PC-9 (cell line): ENCODE measurements around the gene LXN. TPM values are rescaled to one million over a fixed set of nuclear protein-coding genes. Genes with fewer than 3 reads are reported as not detected.

Experiments
- BruUV-seq: library from RNA; stranded (reverse); fragments of 400-500 nt; replicated peaks from 2 replicates; lab custom pipeline; 2021; lab: Mats Ljungman, UMichigan
- CTCF ChIA-PET: fragments of 300-600 bp; sonication (Branson Sonifier 250); formaldehyde crosslinking; loops from one replicate; lab custom pipeline; 2022; ENCODE audit warnings: antibody characterized with exemption; lab: Charles Lee
- POLR2A ChIA-PET: fragments of 300-600 bp; sonication (Branson Sonifier 250); formaldehyde crosslinking; loops from one replicate; lab custom pipeline; 2022; ENCODE audit warnings: antibody characterized with exemption; ENCODE audit not compliant: unreplicated experiment; lab: Charles Lee
- DNase-seq, 2 experiments: peaks; one replicate each; pipeline versions ENCODE4 v3.0.0 to v3.0.0-alpha.2; 2015 to 2022; ENCODE audit warnings: mixed read lengths in 1 of 2
- H2AFZ ChIP-seq: fragments of 200-600 bp; sonication (generic); 2 replicates; pipeline ENCODE4 v1.8.1; 2017; ENCODE audit warnings: antibody characterized with exemption
- H3F3A ChIP-seq: fragments of 200-600 bp; sonication (generic); 2 replicates; pipeline ENCODE4 v1.8.1; 2017; ENCODE audit warnings: antibody characterized with exemption, mild to moderate bottlenecking, low read depth; ENCODE audit not compliant: insufficient read depth
- H3K27ac ChIP-seq: fragments of 200-600 bp; sonication (generic); 2 replicates; pipeline ENCODE4 v1.6.1; 2016; ENCODE audit warnings: mixed run types
- H3K27me3 ChIP-seq: fragments of 200-600 bp; sonication (generic); 2 replicates; pipeline ENCODE4 v1.6.1; 2016; ENCODE audit warnings: low read depth, mixed run types; ENCODE audit not compliant: insufficient read depth
- H3K36me3 ChIP-seq: fragments of 200-600 bp; sonication (generic); 2 replicates; pipeline ENCODE4 v1.6.1; 2016; ENCODE audit warnings: low read depth, mixed run types
- H3K4me1 ChIP-seq: fragments of 200-600 bp; sonication (generic); replicated peaks from 2 replicates; pipeline ENCODE4 v1.6.1; 2016; ENCODE audit warnings: mixed run types; ENCODE audit not compliant: insufficient read depth
- H3K4me2 ChIP-seq: fragments of 200-600 bp; sonication (generic); 2 replicates; pipeline ENCODE4 v1.6.1; 2017; ENCODE audit warnings: mixed run types
- H3K4me3 ChIP-seq: fragments of 200-600 bp; sonication (generic); 2 replicates; pipeline ENCODE4 v1.6.1; 2016; ENCODE audit warnings: mixed run types
- H3K79me2 ChIP-seq: fragments of 200-600 bp; sonication (generic); 2 replicates; pipeline ENCODE4 v1.6.1; 2017; ENCODE audit warnings: low read depth, mixed run types
- H3K9me2 ChIP-seq: fragments of 200-600 bp; sonication (generic); 2 replicates; pipeline ENCODE4 v1.8.1; 2017; ENCODE audit warnings: mild to moderate bottlenecking; ENCODE audit not compliant: insufficient read depth
- H3K9me3 ChIP-seq: fragments of 200-600 bp; sonication (generic); 2 replicates; pipeline ENCODE4 v1.8.1; 2016; ENCODE audit warnings: low read depth; ENCODE audit not compliant: insufficient read depth
- H4K20me1 ChIP-seq: fragments of 200-600 bp; sonication (generic); 2 replicates; pipeline ENCODE4 v1.8.1; 2017; ENCODE audit not compliant: insufficient read depth
- CTCF ChIP-seq: fragments of 200-600 bp; sonication (generic); conservative IDR thresholded peaks from 2 replicates; pipeline ENCODE4 v1.6.1; 2017; ENCODE audit warnings: mixed run types, antibody characterized with exemption, mild to moderate bottlenecking, moderate library complexity
- EZH2 ChIP-seq: fragments of 200-600 bp; sonication (generic); IDR thresholded peaks from 2 replicates; pipeline ENCODE4 v1.8.0; 2017; ENCODE audit warnings: antibody characterized with exemption, low read depth
- intact Hi-C: fragments of 100-400 bp; cut with micrococcal nuclease; formaldehyde crosslinking; loops from one replicate; pipeline ENCODE4 v1.10.0; 2022; ENCODE audit not compliant: unreplicated experiment
- total RNA-seq: library from RNA; stranded (reverse); gene quantifications from 2 replicates; pipeline ENCODE4 v1.2.3, GENCODE V29; 2021

Gene LXN
- total RNA-seq, 1 experiment from 2014 or later = not detected

- H3K79me2 ChIP-seq = 0 out of 2 replicates have a peak, but pooled peaks cover 7% of the 10 kb centered on the region
- H3K27ac ChIP-seq = no peak overlapping the region
- H3K9me3 ChIP-seq = no peaks in the 10 kb centered on the region
- no peaks in the 10 kb centered on the region for H3K4me1 ChIP-seq
- ChIA-PET POLR2A (interaction anchor here (0.5 kb wide), 1 partner anchor 858 kb away, joined by 12 read pairs; no protein-coding TSS in a partner anchor), CTCF (no interaction called here)
- no peak for DNase-seq
- no peak for TF ChIP-seq CTCF
- TF ChIP-seq EZH2 = no peak
- no peak overlapping the region for H3K4me3 ChIP-seq
- H3F3A ChIP-seq = peaks cover 3% of the 10 kb centered on the region; the same call in 1 of the 2 replicates
- no peaks in the 10 kb centered on the region for H3K9me2 ChIP-seq
- peaks cover 57% of the 10 kb centered on the region for H3K36me3 ChIP-seq
- H3K27me3 ChIP-seq = no peaks in the 10 kb centered on the region
- H4K20me1 ChIP-seq = no peaks in the 10 kb centered on the region; the same call in 1 of the 2 replicates
- BruUV-seq = no TSS peak
- no peak overlapping the region for H3K4me2 ChIP-seq
- intact Hi-C loops = no loop called here
- no peak overlapping the region for H2AFZ ChIP-seq
These were observed 20.0 kb downstream of the LXN start for GRCh38 chr3:158652463-158652862.

- 0 out of 2 replicates have a peak, but pooled peaks cover 3% of the 10 kb centered on the region for H3F3A ChIP-seq
- H2AFZ ChIP-seq = no peak overlapping the region
- intact Hi-C loops = no loop called here
- no peak for DNase-seq
- no peak overlapping the region for H3K4me2 ChIP-seq
- no peaks in the 10 kb centered on the region for H3K9me3 ChIP-seq
- no TSS peak for BruUV-seq
- peaks cover 60% of the 10 kb centered on the region for H3K36me3 ChIP-seq
- H3K9me2 ChIP-seq = no peaks in the 10 kb centered on the region
- H4K20me1 ChIP-seq = no peaks in the 10 kb centered on the region; the same call in 1 of the 2 replicates
- ChIA-PET POLR2A (no interaction called here), CTCF (no interaction called here)
- no peaks in the 10 kb centered on the region for H3K27me3 ChIP-seq
- no peak overlapping the region for H3K27ac ChIP-seq
- H3K4me1 ChIP-seq = peaks cover 2% of the 10 kb centered on the region
- TF ChIP-seq EZH2 (no peak), CTCF (no peak)
- peaks cover 20% of the 10 kb centered on the region for H3K79me2 ChIP-seq
- no peak overlapping the region for H3K4me3 ChIP-seq
These were observed 21.3 kb downstream of the LXN start for GRCh38 chr3:158651192-158651591.

- POLR2A ChIA-PET = no interaction called here
- no peak overlapping the region for H3K4me2 ChIP-seq
- H4K20me1 ChIP-seq = peaks cover 2% of the 10 kb centered on the region; the same call in 1 of the 2 replicates
- DNase-seq = no peak
- no peak overlapping the region for H3K4me3 ChIP-seq
- no TSS peak for BruUV-seq
- H3K27me3 ChIP-seq = no peaks in the 10 kb centered on the region
- H3K27ac ChIP-seq = no peak overlapping the region
- CTCF ChIA-PET = no interaction called here
- no peak for TF ChIP-seq EZH2
- no peak for TF ChIP-seq CTCF
- no peaks in the 10 kb centered on the region for H3K9me2 ChIP-seq
- H3F3A ChIP-seq = 0 out of 2 replicates have a peak, but pooled peaks cover 3% of the 10 kb centered on the region
- H3K4me1 ChIP-seq = peaks cover 12% of the 10 kb centered on the region
- H3K36me3 ChIP-seq = peaks cover 51% of the 10 kb centered on the region
- intact Hi-C loops = loop anchor here (10.0 kb wide), 1 partner anchor 1035 kb away; no protein-coding TSS in a partner anchor
- H3K79me2 ChIP-seq = peaks cover 34% of the 10 kb centered on the region
- no peaks in the 10 kb centered on the region for H3K9me3 ChIP-seq
- H2AFZ ChIP-seq = no peak overlapping the region
These were observed 22.7 kb downstream of the LXN start for GRCh38 chr3:158649791-158650190.
